BLaER1 treated with 17β-estradiol and CSF1 and Interleukin-3, amounts not matched to agents 10 nM and 100 nM (cell line): Measurements from ENCODE around the gene TNFRSF9.

ENCODE experiments used
- H3K27ac ChIP-seq, 11 experiments: shearing (Covaris generic); formaldehyde crosslinking; 2 replicates each; pipeline ENCODE4 v1.8.1; 2022
- H3K27me3 ChIP-seq, 11 experiments: shearing (Covaris generic); formaldehyde crosslinking; 2 replicates each; pipeline ENCODE4 v1.8.1; 2022
- H3K36me3 ChIP-seq, 11 experiments: shearing (Covaris generic); formaldehyde crosslinking; 2 replicates each; pipeline ENCODE4 v1.8.1; 2022
- H3K4me1 ChIP-seq, 10 experiments: shearing (Covaris generic); formaldehyde crosslinking; 2 replicates each; pipeline ENCODE4 v1.8.1; 2022
- H3K4me2 ChIP-seq, 11 experiments: shearing (Covaris generic); formaldehyde crosslinking; 2 replicates each; pipeline ENCODE4 v1.8.1; 2022
- H3K4me3 ChIP-seq, 10 experiments: shearing (Covaris generic); formaldehyde crosslinking; 2 replicates each; pipeline ENCODE4 v1.8.1; 2022
- H3K9ac ChIP-seq, 11 experiments: shearing (Covaris generic); formaldehyde crosslinking; 2 replicates each; pipeline ENCODE4 v1.8.1; 2022
- H3K9me3 ChIP-seq, 11 experiments: shearing (Covaris generic); formaldehyde crosslinking; replicated peaks in 1 of 11; 2 replicates each; pipeline ENCODE4 v1.8.1; 2022
- H4K20me1 ChIP-seq, 11 experiments: shearing (Covaris generic); formaldehyde crosslinking; 2 replicates each; pipeline ENCODE4 v1.8.1; 2022
- Cebpa-rat ChIP-seq, 11 experiments: shearing (Covaris generic); IDR thresholded peaks; 2 replicates each; pipeline ENCODE4 v1.8.1; 2022

TNFRSF9 gene

DNA sequence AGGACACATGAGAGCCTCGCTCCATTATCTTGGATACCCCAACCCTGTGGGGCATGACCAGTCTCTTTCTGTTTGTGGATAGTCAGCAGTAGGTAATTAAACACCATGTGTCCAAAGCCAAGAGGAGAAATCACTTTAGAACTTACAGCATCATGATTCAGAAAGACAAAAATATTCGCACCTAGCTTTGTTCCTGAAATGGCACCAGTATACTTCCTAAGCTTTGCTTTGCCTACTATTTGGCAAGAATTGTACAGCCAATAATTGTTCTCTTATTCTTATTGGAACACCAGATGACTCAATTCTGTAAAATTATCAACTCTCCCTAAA lies 24.2 kb downstream of the TNFRSF9 start:
- no peak for TF ChIP-seq Cebpa-rat (IDR thresholded peaks at IDR 0.05)

DNA sequence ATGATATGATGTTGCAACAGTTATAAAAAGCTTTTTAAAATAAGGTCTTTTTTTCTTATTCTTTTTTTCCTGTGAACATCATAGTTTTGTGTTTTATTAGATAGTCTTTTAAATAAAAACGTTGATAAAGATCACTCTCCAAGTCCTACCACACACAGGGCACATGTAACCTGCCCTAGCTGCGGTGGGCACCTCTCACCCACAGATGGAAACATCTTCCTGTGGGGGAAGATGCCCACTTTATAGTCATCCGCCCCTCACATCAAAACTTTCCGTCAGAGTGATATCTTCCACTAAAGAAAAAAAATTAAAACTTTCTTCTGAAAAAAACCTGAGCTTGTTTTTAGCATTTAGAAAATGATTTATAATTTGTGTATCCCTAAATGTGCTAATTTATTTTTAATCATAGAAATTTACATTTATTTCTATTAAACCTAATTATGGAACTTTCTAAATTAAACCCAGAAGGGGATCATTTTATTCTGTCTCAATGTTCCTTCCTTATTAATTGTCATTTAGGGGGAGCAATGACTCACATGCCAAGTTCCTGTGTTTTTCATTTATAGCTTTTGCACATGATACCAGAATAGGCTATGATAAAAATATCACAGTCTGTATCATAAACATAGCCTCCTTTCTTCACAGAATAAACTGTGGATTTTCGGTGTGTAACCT lies 24.7 kb downstream of the TNFRSF9 start:
- H3K4me2 ChIP-seq = peak overlapping the region; percentile 25 to 74 (median 63); a peak in 21 of 22 replicates
- H3K27me3 ChIP-seq = no peaks in the 10 kb centered on the region
- peak overlapping the region in 1 of 11 experiments; percentile 33; a peak in 1 of 22 replicates for H3K9ac ChIP-seq
- H3K9me3 ChIP-seq = no peaks in the 10 kb centered on the region
- H3K4me3 ChIP-seq = no peak overlapping the region
- TF ChIP-seq Cebpa-rat (IDR thresholded peaks at IDR 0.05) = no peak
- H3K4me1 ChIP-seq = peaks cover 18 to 44% (median 29%) of the 10 kb centered on the region in 10 experiments
- peak overlapping the region in 2 of 11 experiments; percentile 15 to 57; a peak in 2 of 22 replicates for H3K27ac ChIP-seq
- no peaks in the 10 kb centered on the region for H4K20me1 ChIP-seq
- H3K36me3 ChIP-seq = no peaks in the 10 kb centered on the region

More for the DNA sequence above, 24.2 kb downstream of the TNFRSF9 start:
- H3K4me2 ChIP-seq = peak overlapping the region; percentile 25 to 74 (median 63); a peak in 20 of 22 replicates
- H3K27ac ChIP-seq = peak overlapping the region in 2 of 11 experiments; percentile 15 to 57; a peak in 2 of 22 replicates
- H3K9ac ChIP-seq = peak overlapping the region in 1 of 11 experiments; percentile 33; a peak in 1 of 22 replicates
- H4K20me1 ChIP-seq = no peaks in the 10 kb centered on the region
- H3K4me3 ChIP-seq = no peak overlapping the region
- H3K36me3 ChIP-seq = no peaks in the 10 kb centered on the region
- H3K9me3 ChIP-seq = no peaks in the 10 kb centered on the region
- H3K4me1 ChIP-seq = peaks cover 18 to 46% (median 31%) of the 10 kb centered on the region in 10 experiments
- no peaks in the 10 kb centered on the region for H3K27me3 ChIP-seq

DNA sequence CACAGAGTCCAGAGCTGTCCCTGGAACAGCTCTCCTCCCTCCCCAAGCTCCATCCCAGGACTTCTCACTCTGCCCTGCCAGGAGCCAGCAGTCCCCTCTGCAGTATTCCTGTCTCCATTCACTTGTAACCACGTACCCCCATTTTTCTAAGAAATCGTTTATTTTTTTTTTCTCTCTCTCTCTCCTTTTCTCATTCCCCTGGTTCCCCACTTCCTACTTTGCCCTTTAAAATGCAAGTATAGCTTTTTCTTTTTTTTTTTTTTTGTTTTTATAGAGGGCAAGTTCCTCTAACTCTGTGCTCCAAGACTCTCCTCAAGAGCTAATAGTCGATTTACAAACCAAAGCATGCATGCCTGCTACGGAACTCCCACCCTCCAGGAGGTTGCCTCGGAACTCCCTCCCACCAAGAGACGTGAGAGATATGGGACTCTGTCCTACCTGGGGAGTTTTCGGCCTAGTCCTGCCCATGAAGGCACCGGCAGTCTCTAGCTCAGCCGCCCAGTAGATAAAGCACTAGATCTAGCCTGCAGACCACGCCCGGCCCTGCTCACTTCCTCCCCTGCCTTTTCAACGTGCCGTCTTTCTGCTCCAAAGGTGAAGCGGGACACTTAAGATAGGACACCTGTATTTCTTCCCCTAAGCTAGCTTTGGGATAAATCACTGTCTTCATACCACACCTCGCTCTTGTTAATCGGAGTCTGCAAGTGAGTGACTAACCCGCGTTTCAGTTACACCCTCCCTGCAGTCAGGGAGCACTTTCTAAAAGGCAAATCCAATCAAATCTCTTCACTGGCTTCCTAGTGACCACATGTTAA lies 27.7 kb downstream of the TNFRSF9 start:
- H3K27me3 ChIP-seq = no peaks in the 10 kb centered on the region
- peak overlapping the region in 3 of 11 experiments; percentile 12 to 54 (median 40); a peak in 5 of 22 replicates for H3K4me2 ChIP-seq
- H3K36me3 ChIP-seq = no peaks in the 10 kb centered on the region
- no peak overlapping the region for H3K27ac ChIP-seq
- H4K20me1 ChIP-seq = no peaks in the 10 kb centered on the region
- peaks cover 10 to 32% (median 20%) of the 10 kb centered on the region in 10 experiments for H3K4me1 ChIP-seq
- H3K9me3 ChIP-seq = peaks cover 0 to 4% (median 0%) of the 10 kb centered on the region in 11 experiments; a peak in 1 of 22 replicates
- H3K4me3 ChIP-seq = no peak overlapping the region
- TF ChIP-seq Cebpa-rat (IDR thresholded peaks at IDR 0.05) = no peak
- H3K9ac ChIP-seq = no peak overlapping the region

DNA sequence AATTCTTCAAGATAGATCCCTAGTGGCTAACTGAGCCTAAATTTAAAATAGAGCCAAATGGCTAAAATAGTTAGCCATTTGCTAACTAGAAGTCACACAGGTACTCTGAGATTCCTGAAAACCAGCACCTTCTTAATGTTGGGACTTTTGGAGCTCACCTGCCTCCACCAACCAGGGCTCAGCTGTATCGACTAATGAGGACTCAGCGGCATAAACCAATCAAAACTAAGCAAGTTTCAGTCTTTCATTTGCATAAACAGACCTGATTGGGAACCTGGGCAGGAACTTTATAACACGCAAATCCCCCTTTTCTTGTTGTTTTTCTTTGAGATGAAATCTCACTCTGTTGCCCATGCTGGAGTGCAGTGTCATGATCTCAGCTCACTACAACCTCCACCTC lies 28.5 kb downstream of the TNFRSF9 start:
- Histone ChIP-seq H3K27me3 (no peaks in the 10 kb centered on the region), H3K4me3 (no peak overlapping the region), H3K9me3 (peaks cover 0 to 4% (median 0%) of the 10 kb centered on the region in 11 experiments; a peak in 1 of 22 replicates), H3K9ac (no peak overlapping the region), H3K36me3 (no peaks in the 10 kb centered on the region), H4K20me1 (no peaks in the 10 kb centered on the region), H3K4me1 (peaks cover 10 to 30% (median 18%) of the 10 kb centered on the region in 10 experiments), H3K4me2 (no peak overlapping the region), H3K27ac (no peak overlapping the region)
- TF ChIP-seq Cebpa-rat (IDR thresholded peaks at IDR 0.05) = no peak

DNA sequence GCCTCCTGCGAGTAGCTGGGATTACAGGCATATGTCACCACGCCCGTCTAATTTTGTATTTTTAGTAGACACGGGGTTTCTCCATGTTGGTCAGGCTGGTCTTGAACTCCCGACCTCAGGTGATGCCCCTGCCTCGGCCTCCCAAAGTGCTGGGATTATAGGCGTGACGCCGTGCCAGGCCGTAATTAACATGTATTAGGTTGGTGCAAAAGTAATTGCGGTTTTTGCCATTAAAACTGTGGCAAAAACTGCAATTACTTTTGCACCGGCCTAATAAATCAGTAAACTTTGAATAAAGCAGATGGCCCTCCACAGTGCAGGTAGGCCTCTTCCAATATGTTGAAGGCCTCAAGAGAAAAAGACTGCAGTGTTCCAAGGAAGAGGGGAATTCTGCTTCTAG lies 35.4 kb downstream of the TNFRSF9 start:
- peaks cover 10 to 16% (median 13%) of the 10 kb centered on the region in 10 experiments for H3K4me1 ChIP-seq
- no peaks in the 10 kb centered on the region for H3K27me3 ChIP-seq
- no peak overlapping the region for H3K4me3 ChIP-seq
- no peak overlapping the region for H3K9ac ChIP-seq
- no peaks in the 10 kb centered on the region for H4K20me1 ChIP-seq
- H3K9me3 ChIP-seq = peaks cover 0 to 13% (median 9%) of the 10 kb centered on the region in 11 experiments; a peak in 13 of 22 replicates
- H3K4me2 ChIP-seq = no peak overlapping the region
- H3K27ac ChIP-seq = no peak overlapping the region
- no peaks in the 10 kb centered on the region for H3K36me3 ChIP-seq
- TF ChIP-seq Cebpa-rat (IDR thresholded peaks at IDR 0.05) = no peak

DNA sequence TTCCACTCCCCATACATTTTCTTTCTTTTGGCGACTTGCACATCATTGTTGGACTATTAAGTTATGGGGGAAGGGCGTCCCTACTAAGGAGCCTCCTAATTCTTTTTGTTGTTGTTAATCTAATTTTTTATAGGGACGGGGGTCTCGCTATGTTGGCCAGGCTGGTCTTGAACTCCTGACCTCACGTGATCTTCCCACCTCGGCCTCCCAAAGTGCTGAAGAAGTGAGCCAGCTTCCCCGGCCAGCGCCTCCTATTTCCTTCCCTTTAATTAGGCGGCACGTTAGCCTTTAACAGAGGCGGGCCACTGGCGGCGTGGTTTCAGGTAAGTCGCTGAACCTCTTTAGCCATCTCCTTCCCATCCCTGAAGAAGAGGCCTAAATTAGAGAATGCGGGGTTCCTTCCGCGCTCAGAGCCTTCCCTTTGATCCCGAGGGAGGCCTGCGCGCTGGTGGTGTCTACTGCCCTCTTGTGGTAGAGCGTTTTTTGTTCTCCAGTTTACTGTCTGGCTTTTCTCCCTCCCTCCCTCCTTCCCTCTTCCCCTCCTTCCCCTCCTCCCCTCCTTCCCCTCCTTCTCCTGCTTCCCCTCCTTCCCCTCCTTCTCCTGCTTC lies 38.1 kb downstream of the TNFRSF9 start:
- Histone ChIP-seq H3K9me3 (peaks cover 0 to 16% (median 10%) of the 10 kb centered on the region in 11 experiments; a peak in 12 of 22 replicates), H3K4me3 (0 out of 20 replicates have a peak overlapping the region, but pooled peaks of 1 of the 10 experiments have one; percentile 6), H3K36me3 (no peaks in the 10 kb centered on the region), H4K20me1 (no peaks in the 10 kb centered on the region), H3K4me1 (peaks cover 20 to 28% (median 24%) of the 10 kb centered on the region in 10 experiments), H3K27me3 (no peaks in the 10 kb centered on the region), H3K4me2 (peak overlapping the region; percentile 35 to 82 (median 54); a peak in 20 of 22 replicates), H3K27ac (no peak overlapping the region), H3K9ac (peak overlapping the region in 3 of 11 experiments; percentile 7 to 30 (median 28); a peak in 4 of 22 replicates)
- no peak for TF ChIP-seq Cebpa-rat (IDR thresholded peaks at IDR 0.05)

DNA sequence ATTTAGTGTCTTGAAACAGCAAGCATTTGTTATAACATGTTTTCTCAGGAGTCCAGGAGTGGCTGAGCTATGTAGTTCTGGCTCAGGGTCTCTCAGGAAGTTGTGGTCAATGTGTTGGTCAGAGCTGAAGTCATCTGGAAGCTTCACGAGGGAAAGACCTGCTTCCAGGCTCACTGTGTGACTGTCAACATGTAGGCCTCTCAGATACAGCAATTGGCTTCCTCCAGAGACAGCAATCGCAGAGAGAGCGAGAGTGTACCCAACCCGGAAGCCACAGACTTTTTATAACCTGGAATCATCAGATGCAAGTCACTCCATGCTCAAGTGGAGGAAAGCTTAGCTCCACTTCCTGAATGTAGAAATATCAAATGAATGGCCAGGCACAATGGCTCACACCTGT lies 40.9 kb downstream of the TNFRSF9 start:
- Histone ChIP-seq H3K4me3 (peak overlapping the region in 2 of 10 experiments; percentile 11 to 19; a peak in 1 of 20 replicates), H3K4me2 (peak overlapping the region; percentile 30 to 79 (median 68)), H3K27me3 (no peaks in the 10 kb centered on the region), H3K4me1 (peaks cover 20 to 28% (median 24%) of the 10 kb centered on the region in 10 experiments), H4K20me1 (no peaks in the 10 kb centered on the region), H3K36me3 (no peaks in the 10 kb centered on the region), H3K9ac (peak overlapping the region in 5 of 11 experiments; percentile 4 to 32 (median 9); a peak in 8 of 22 replicates), H3K9me3 (peaks cover 0 to 16% (median 10%) of the 10 kb centered on the region in 11 experiments; a peak in 12 of 22 replicates), H3K27ac (peak overlapping the region; percentile 41 to 69 (median 58); a peak in 19 of 22 replicates)
- TF ChIP-seq Cebpa-rat (IDR thresholded peaks at IDR 0.05) = no peak

DNA sequence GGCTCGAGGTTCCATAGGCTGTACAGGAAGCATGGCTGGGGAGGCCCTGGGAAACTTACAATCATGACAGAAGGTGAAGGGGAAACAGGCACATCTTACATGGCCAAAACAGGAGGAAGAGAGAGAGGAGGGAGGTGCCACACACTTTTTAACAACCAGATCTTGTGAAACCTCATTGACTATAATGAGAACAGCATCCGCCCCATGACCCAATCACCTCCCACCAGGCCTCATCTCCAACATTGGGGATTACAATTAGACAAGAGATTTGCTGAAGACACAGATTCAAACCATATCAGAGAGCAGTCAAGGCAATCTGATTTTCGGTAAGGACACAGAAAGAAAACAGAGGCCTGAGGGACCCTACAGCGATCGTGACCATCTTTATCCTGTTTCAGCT lies 41.7 kb downstream of the TNFRSF9 start:
- H3K4me3 ChIP-seq = no peak overlapping the region
- H3K36me3 ChIP-seq = no peaks in the 10 kb centered on the region
- H3K4me1 ChIP-seq = peaks cover 20 to 28% (median 24%) of the 10 kb centered on the region in 10 experiments
- H3K27ac ChIP-seq = peak overlapping the region in 1 of 11 experiments; percentile 58; a peak in 3 of 22 replicates
- H3K9me3 ChIP-seq = peaks cover 0 to 16% (median 10%) of the 10 kb centered on the region in 11 experiments; a peak in 12 of 22 replicates
- H4K20me1 ChIP-seq = no peaks in the 10 kb centered on the region
- H3K27me3 ChIP-seq = no peaks in the 10 kb centered on the region
- no peak for TF ChIP-seq Cebpa-rat (IDR thresholded peaks at IDR 0.05)
- peak overlapping the region in 1 of 11 experiments; percentile 75; a peak in 1 of 22 replicates for H3K4me2 ChIP-seq
- no peak overlapping the region for H3K9ac ChIP-seq
